Measurements from ENCODE around the gene MSH2.

The MSH2 gene

GRCh38 chr2:47510745-47511144 lies 107.8 kb downstream of the MSH2 start:
- DNase-seq = no peak

GRCh38 chr2:47512581-47513083 lies 109.7 kb downstream of the MSH2 start:
- no peak for DNase-seq

- no peak for DNase-seq
Measured at GRCh38 chr2:47513981-47514520, 111.1 kb downstream of the MSH2 start.

GRCh38 chr2:47516360-47517104 lies 113.6 kb downstream of the MSH2 start:
- no peak for DNase-seq

- no peak for DNase-seq
Measured at GRCh38 chr2:47518497-47519146, 115.7 kb downstream of the MSH2 start.

GRCh38 chr2:47519147-47519537 lies 116.2 kb downstream of the MSH2 start:
- DNase-seq = no peak

GRCh38 chr2:47519604-47520301 lies 116.8 kb downstream of the MSH2 start:
- no peak for DNase-seq

GRCh38 chr2:47520302-47520630 lies 117.3 kb downstream of the MSH2 start:
- no peak for DNase-seq

- peak; percentile 11 for DNase-seq
Measured at GRCh38 chr2:47520825-47521665, 118.1 kb downstream of the MSH2 start.

GRCh38 chr2:47521666-47522285 lies 118.8 kb downstream of the MSH2 start:
- no peak for DNase-seq

- no peak for DNase-seq
Measured at GRCh38 chr2:47525167-47525566, 122.2 kb downstream of the MSH2 start.

GRCh38 chr2:47528455-47528854 lies 125.5 kb downstream of the MSH2 start:
- DNase-seq = no peak

GRCh38 chr2:47528874-47529273 lies 125.9 kb downstream of the MSH2 start:
- DNase-seq = no peak

- no peak for DNase-seq
Measured at GRCh38 chr2:47530105-47530760, 127.3 kb downstream of the MSH2 start.

GRCh38 chr2:47531378-47532042 lies 128.6 kb downstream of the MSH2 start:
- no peak for DNase-seq

All from amniotic stem cell (primary cell).